ENCODE results near the gene GOLGA6D.
A peak's percentile ranks its signal among the peaks of the same experiment; 100 is the strongest.

GOLGA6D gene

GRCh38 chr15:75307778-75308390, 25.2 kb downstream of the GOLGA6D start (continued):
- TF ChIP-seq ZNF518A (tag by site-specific recombination; conservative IDR thresholded peaks at IDR 0.05; ENCODE audit: low read depth) (no peak), OVOL3 (tag by site-specific recombination; IDR thresholded peaks at IDR 0.05) (no peak), ZNF488 (tag by site-specific recombination; IDR thresholded peaks at IDR 0.05) (no peak), IKZF3 (tag by site-specific recombination; IDR thresholded peaks at IDR 0.05) (peak; percentile 39; the same call in 1 of the 2 replicates), AEBP2 (tag by site-specific recombination; IDR thresholded peaks at IDR 0.05; ENCODE audit: borderline replicate concordance) (no peak), ZNF654 (tag by site-specific recombination; IDR thresholded peaks at IDR 0.05; ENCODE audit: low read depth) (peak; percentile 80), ZNF701 (tag by site-specific recombination; IDR thresholded peaks at IDR 0.05) (no peak), ZNF555 (tag by site-specific recombination; conservative IDR thresholded peaks at IDR 0.05) (no peak), KLF10 (tag by site-specific recombination; IDR thresholded peaks at IDR 0.05) (no peak), ZBTB7A (tag by site-specific recombination; IDR thresholded peaks at IDR 0.05; ENCODE audit: low read depth) (no peak), ZNF629 (tag by site-specific recombination; IDR thresholded peaks at IDR 0.05) (no peak), SCRT2 (tag by site-specific recombination; IDR thresholded peaks at IDR 0.05) (no peak), MEIS1 (CRISPR knock-in tag; IDR thresholded peaks at IDR 0.05; ENCODE audit: borderline replicate concordance) (no peak), PBX3 (CRISPR knock-in tag; IDR thresholded peaks at IDR 0.05) (no peak), SP7 (tag by site-specific recombination; IDR thresholded peaks at IDR 0.05) (no peak; the same call in 1 of the 2 replicates), ZNF335 (tag by site-specific recombination; conservative IDR thresholded peaks at IDR 0.05) (no peak), MYNN (tag by site-specific recombination; IDR thresholded peaks at IDR 0.05; ENCODE audit: borderline replicate concordance) (no peak), ZNF132 (tag by site-specific recombination; IDR thresholded peaks at IDR 0.05; ENCODE audit: borderline replicate concordance) (no peak), ZNF221 (tag by site-specific recombination; IDR thresholded peaks at IDR 0.05; ENCODE audit: borderline replicate concordance) (no peak), ZNF2 (tag by site-specific recombination; IDR thresholded peaks at IDR 0.05) (peak; percentile 30; the same call in 1 of the 2 replicates), ZNF292 (tag by site-specific recombination; IDR thresholded peaks at IDR 0.05; ENCODE audit: borderline replicate concordance, low read depth) (no peak), ZBTB26 (tag by site-specific recombination; optimal IDR thresholded peaks at IDR 0.05) (peak; percentile 29), ZNF600 (tag by site-specific recombination; IDR thresholded peaks at IDR 0.05) (peak; percentile 89), CTCF (tag by site-specific recombination; IDR thresholded peaks at IDR 0.05) (peak; percentile 89), KLF17 (tag by site-specific recombination; IDR thresholded peaks at IDR 0.05) (peak; percentile 39; the same call in 1 of the 2 replicates), ZNF510 (tag by site-specific recombination; IDR thresholded peaks at IDR 0.05; ENCODE audit: insufficient replicate concordance) (no peak), ZNF366 (tag by site-specific recombination; conservative IDR thresholded peaks at IDR 0.05) (0 out of 2 replicates have a peak, but pooled peaks have one; percentile 12)
